Thyroid gland (tissue), 4 donors: ENCODE measurements around the gene CCDC63.

Experiments used
- POLR2A ChIP-seq, 2 donors: fragments of 450-650 bp; IDR thresholded peaks; one replicate each; pipeline ENCODE4 v1.6.1; 2017; ENCODE audit warnings: antibody characterized with exemption in 2 of 2, mild to moderate bottlenecking in 2 of 2, moderate library complexity in 1 of 2
- TF ChIP-seq, protein P1 (sequence below), 6 experiments: fragments of 200-600 bp in 3 of 6; fragments of 450-650 bp in 3 of 6; sonication (generic) in 3 of 6; IDR thresholded peaks; one replicate each; pipeline ENCODE4 v1.5.1; 2016 to 2019; ENCODE audit warnings: antibody characterized with exemption in 6 of 6, mild to moderate bottlenecking in 2 of 6, inconsistent platforms in 1 of 6, moderate library complexity in 1 of 6

GRCh38 chr12:110896559-110896958 lies 49.8 kb downstream of the CCDC63 start:
- TF ChIP-seq, protein P1, sequence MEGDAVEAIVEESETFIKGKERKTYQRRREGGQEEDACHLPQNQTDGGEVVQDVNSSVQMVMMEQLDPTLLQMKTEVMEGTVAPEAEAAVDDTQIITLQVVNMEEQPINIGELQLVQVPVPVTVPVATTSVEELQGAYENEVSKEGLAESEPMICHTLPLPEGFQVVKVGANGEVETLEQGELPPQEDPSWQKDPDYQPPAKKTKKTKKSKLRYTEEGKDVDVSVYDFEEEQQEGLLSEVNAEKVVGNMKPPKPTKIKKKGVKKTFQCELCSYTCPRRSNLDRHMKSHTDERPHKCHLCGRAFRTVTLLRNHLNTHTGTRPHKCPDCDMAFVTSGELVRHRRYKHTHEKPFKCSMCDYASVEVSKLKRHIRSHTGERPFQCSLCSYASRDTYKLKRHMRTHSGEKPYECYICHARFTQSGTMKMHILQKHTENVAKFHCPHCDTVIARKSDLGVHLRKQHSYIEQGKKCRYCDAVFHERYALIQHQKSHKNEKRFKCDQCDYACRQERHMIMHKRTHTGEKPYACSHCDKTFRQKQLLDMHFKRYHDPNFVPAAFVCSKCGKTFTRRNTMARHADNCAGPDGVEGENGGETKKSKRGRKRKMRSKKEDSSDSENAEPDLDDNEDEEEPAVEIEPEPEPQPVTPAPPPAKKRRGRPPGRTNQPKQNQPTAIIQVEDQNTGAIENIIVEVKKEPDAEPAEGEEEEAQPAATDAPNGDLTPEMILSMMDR (IDR thresholded peaks at IDR 0.05): no peak
- TF ChIP-seq POLR2A (IDR thresholded peaks at IDR 0.05): no peak
